Astrocyte of the spinal cord (primary cell): Measurements from ENCODE around the gene SDF4.

Source experiments
- DNase-seq: peaks from one replicate; pipeline ENCODE4 v3.0.0; 2011; ENCODE audit warnings: low read depth, low spot score
- H3K4me3 ChIP-seq: 2 replicates; pipeline ENCODE4 v1.5.1; 2011; ENCODE audit warnings: low read depth, mild to moderate bottlenecking, low read length, moderate library complexity
- CTCF ChIP-seq: IDR thresholded peaks from 2 replicates; pipeline ENCODE4 v1.5.1; 2012; ENCODE audit warnings: low read depth, mild to moderate bottlenecking, low read length, inconsistent platforms
- in situ Hi-C: cut with HindIII; loops from 2 replicates; pipeline ENCODE4 v1.10.0; 2017; ENCODE audit warnings: low sequenced_read_pairs

SDF4 gene

GRCh38 chr1:1181938-1182410 is 49.8 kb downstream of the SDF4 start:
- no peak overlapping the region for H3K4me3 ChIP-seq
- in situ Hi-C loops = no loop called here
- no peak for DNase-seq
- TF ChIP-seq CTCF = no peak

GRCh38 chr1:1181129-1181937 is 50.5 kb downstream of the SDF4 start:
- TF ChIP-seq CTCF = no peak
- in situ Hi-C loops = no loop called here
- no peak for DNase-seq

DNA sequence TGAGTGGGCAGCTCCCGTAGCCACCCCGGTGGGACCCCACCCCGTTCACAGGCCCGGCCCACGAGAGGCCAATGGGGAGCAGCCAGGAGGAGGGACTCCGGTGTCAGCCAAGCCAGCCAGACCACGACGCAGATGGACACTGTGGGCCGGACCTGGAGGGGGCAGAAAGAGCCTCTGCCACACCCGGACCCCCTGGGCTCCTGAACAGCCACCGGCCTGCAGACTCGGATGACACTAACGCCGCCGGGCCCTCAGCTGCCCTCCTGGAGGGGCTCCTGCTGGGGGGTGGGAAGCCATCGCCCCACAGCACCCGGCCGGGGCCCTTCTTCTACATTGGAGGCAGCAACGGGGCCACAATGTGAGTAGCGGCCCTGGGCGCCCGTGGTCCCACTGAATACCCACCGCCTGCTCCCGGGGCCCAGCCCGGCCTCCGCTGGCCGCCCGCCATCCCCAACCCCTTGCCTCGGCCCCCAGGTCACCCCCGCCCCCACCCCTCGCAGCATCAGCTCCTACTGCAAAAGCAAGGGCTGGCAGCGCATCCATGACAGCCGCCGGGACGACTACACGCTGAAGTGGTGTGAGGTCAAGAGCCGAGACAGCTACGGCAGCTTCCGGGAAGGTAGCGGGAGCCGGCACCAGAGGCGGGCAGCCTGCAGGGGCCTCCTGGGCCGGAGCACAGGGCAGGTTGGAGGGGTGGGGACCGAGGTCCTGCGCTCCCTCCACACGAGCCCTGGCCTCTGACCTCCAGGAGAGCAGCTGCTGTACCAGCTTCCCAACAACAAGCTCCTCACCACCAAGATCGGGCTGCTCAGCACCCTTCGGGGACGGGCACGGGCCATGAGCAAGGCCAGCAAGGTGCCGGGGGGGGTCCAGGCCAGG is 51.6 kb downstream of the SDF4 start:
- no peak overlapping the region for H3K4me3 ChIP-seq
- no peak for DNase-seq
- TF ChIP-seq CTCF = no peak
- in situ Hi-C loops = no loop called here

More at GRCh38 chr1:1181129-1181937, 50.5 kb downstream of the SDF4 start:
- no peak overlapping the region for H3K4me3 ChIP-seq

DNA sequence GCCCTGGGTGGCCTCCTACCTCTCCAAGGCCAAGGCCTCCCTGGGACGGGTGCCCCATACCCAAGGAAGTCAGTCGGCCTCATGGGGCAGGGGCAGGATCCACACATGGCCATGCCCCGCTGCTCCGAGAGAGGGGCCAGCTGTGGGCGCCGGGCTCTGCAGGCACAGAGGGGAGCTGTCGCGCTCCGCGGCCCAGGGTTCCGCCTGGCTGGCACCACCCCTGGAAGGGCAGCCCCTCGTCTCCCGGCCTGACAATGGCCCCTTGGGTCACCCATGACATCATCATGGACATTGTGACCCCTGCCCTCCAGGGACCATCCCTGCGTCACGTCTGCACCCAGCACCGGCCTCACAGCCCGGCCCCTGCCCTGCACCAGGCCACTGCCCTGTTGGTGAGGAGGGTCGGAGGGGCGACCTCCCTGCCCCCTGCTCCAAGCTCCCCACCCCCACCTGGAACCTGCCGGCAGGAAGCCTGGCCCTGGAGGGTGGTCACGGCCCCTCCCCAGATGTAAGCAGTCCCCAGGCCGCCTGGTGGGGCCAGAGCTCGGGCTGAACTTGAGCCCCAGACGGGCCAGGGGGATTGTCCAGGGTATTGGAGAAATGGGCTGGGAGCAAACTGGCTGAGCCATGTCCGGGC is 52.3 kb downstream of the SDF4 start:
- in situ Hi-C loops = no loop called here
- H3K4me3 ChIP-seq = no peak overlapping the region
- no peak for DNase-seq
- no peak for TF ChIP-seq CTCF

DNA sequence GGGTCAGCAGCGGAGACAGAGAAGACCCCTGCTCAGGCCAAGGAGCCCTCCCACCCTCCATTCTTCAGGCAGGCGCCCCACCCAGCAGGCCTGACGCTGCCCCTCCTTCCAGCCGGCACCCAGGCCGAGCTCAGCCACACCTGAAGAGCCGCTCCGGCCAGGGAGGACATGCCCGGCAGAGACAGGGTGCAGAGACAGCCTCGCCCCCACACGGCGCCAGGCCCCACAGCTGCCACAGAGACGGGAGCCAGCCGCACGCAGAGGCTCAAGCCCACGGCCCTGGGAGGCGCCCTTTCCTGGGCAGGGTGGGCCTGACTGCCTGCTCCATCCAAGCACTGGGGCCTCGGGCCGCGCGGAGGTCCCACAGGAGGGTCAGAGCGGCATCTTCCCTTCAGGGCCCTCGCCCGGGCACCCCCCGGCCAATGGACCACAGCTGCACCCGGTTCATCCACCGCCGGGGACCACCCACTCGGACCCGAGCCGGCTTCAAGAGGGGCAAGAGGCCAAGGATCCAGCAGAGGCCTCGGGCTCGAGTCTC is 52.9 kb downstream of the SDF4 start:
- in situ Hi-C loops = no loop called here
- DNase-seq = no peak
- TF ChIP-seq CTCF = no peak
- H3K4me3 ChIP-seq = no peak overlapping the region
